ENCODE measurements around the gene KRTAP10-2.
"Not testable (repeated sequence)": the region's sequence is repeated elsewhere in the genome, so short reads cannot be mapped to it uniquely, and the experiment has no call there.

DNA sequence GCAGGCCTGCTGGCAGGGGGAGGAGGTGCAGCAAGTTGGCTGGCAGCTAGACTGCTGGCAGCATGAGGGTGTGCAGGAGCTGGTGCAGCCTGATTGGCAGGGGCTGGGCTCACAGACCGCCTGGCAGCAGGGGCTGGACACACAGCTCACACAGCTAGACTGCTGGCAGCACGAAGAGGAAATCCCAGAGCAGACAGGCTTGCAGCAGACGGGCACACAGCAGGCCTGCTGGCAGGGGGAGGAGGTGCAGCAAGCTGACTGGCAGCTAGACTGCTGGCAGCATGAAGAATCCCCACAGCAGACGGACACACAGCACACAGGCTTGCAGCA lies 40.5 kb upstream of the KRTAP10-2 start:
- TF ChIP-seq, protein P1, sequence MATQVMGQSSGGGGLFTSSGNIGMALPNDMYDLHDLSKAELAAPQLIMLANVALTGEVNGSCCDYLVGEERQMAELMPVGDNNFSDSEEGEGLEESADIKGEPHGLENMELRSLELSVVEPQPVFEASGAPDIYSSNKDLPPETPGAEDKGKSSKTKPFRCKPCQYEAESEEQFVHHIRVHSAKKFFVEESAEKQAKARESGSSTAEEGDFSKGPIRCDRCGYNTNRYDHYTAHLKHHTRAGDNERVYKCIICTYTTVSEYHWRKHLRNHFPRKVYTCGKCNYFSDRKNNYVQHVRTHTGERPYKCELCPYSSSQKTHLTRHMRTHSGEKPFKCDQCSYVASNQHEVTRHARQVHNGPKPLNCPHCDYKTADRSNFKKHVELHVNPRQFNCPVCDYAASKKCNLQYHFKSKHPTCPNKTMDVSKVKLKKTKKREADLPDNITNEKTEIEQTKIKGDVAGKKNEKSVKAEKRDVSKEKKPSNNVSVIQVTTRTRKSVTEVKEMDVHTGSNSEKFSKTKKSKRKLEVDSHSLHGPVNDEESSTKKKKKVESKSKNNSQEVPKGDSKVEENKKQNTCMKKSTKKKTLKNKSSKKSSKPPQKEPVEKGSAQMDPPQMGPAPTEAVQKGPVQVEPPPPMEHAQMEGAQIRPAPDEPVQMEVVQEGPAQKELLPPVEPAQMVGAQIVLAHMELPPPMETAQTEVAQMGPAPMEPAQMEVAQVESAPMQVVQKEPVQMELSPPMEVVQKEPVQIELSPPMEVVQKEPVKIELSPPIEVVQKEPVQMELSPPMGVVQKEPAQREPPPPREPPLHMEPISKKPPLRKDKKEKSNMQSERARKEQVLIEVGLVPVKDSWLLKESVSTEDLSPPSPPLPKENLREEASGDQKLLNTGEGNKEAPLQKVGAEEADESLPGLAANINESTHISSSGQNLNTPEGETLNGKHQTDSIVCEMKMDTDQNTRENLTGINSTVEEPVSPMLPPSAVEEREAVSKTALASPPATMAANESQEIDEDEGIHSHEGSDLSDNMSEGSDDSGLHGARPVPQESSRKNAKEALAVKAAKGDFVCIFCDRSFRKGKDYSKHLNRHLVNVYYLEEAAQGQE (IDR thresholded peaks at IDR 0.05; ENCODE audit: unreplicated experiment): not testable (repeated sequence)
- not testable (repeated sequence) for TF ChIP-seq CTCF (conservative IDR thresholded peaks at IDR 0.05; ENCODE audit: low read depth in 2 of 2); EZH2 (IDR thresholded peaks at IDR 0.05; ENCODE audit: low read depth, unreplicated experiment); EZH2phosphoT487 (IDR thresholded peaks at IDR 0.05; ENCODE audit: unreplicated experiment); POLR2AphosphoS5 (IDR thresholded peaks at IDR 0.05; ENCODE audit: low read depth); JUNB (IDR thresholded peaks at IDR 0.05; ENCODE audit: unreplicated experiment); CREB1 (CRISPR knock-in tag; IDR thresholded peaks at IDR 0.05; ENCODE audit: low read depth); ZNF114 (CRISPR knock-in tag; IDR thresholded peaks at IDR 0.05); ZNF331 (CRISPR knock-in tag; IDR thresholded peaks at IDR 0.05; ENCODE audit: low read depth)

All from GM23338 (cell line).